ENCODE measurements around the gene BFSP1.

BFSP1 gene

DNA sequence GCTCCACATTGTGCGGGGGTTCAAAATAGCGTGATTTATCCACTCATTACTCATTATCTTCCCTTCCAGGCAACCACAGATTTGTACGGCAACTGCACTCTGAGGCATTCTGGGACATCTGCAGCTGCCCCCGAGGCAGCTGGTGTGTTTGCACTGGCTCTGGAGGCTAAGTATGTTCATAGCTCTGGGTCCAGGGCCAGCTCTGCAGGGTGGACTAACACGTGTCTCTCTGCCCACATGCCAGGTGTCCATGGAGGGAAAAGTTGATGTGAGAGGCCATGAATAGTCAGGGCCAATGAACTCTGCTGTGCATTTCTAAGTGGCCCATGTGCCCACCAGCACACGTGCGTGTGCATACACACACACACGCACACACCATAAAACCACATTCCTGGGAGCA, 74.9 kb downstream of the BFSP1 start:
- no peak overlapping the region for H3K4me3 ChIP-seq (ENCODE audit: low read length)
- H3K9ac ChIP-seq (ENCODE audit: low read depth, low read length): no peak overlapping the region
- H3K9me3 ChIP-seq (replicated peaks; ENCODE audit: low read length): no peaks in the 10 kb centered on the region
- no peak overlapping the region for H3K4me2 ChIP-seq (ENCODE audit: low read length)
- H3K27me3 ChIP-seq (ENCODE audit: control insufficient read depth, insufficient read depth, low read length): peaks cover 25% of the 10 kb centered on the region
- no peaks in the 10 kb centered on the region for H3K36me3 ChIP-seq (ENCODE audit: insufficient read depth, low read length)
- H3K4me1 ChIP-seq (ENCODE audit: control insufficient read depth, insufficient read depth, low read length): no peaks in the 10 kb centered on the region

DNA sequence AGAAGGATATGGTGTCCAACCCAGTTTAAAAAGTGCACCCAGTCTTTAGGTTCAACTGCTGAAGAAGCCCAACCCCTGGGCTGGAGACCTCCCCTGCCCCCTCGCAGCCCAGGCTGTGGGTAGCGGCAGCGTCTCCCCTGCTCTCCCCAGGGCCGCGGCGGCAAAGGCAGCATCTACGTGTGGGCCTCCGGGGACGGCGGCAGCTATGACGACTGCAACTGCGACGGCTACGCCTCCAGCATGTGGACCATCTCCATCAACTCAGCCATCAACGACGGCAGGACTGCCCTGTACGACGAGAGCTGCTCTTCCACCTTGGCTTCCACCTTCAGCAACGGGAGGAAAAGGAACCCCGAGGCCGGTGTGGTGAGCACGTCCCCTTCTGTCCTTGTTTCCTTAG, 77.6 kb downstream of the BFSP1 start:
- Histone ChIP-seq H3K27me3 (ENCODE audit: control insufficient read depth, insufficient read depth, low read length) (peaks cover 31% of the 10 kb centered on the region), H3K9me3 (replicated peaks; ENCODE audit: low read length) (no peaks in the 10 kb centered on the region), H3K9ac (ENCODE audit: low read depth, low read length) (no peak overlapping the region), H3K36me3 (ENCODE audit: insufficient read depth, low read length) (no peaks in the 10 kb centered on the region), H3K4me1 (ENCODE audit: control insufficient read depth, insufficient read depth, low read length) (no peaks in the 10 kb centered on the region), H3K4me2 (ENCODE audit: low read length) (no peak overlapping the region), H3K4me3 (ENCODE audit: low read length) (no peak overlapping the region)

DNA sequence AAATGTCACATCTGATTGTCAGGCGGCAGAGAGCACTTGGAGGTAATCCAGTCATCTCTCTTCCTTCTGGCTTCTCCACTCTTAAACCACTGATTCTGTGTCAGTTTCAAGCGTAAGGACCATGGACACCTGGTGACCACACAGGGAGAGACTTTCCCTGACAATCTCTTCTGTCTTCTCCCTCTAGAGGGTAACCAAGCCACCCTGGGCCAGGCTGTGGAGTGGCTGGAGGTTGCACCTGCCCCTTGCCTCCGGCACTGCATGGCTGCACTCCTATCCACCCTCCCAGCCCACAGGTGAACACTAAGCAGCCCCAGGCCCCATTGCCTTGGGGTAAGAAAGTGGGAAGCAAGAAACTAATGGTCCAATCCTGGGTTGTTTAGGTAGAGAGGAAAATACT, 78.7 kb downstream of the BFSP1 start:
- Histone ChIP-seq H3K36me3 (ENCODE audit: insufficient read depth, low read length) (no peaks in the 10 kb centered on the region), H3K4me2 (ENCODE audit: low read length) (no peak overlapping the region), H3K4me3 (ENCODE audit: low read length) (no peak overlapping the region), H3K4me1 (ENCODE audit: control insufficient read depth, insufficient read depth, low read length) (no peaks in the 10 kb centered on the region), H3K9ac (ENCODE audit: low read depth, low read length) (no peak overlapping the region), H3K27me3 (ENCODE audit: control insufficient read depth, insufficient read depth, low read length) (peaks cover 31% of the 10 kb centered on the region), H3K9me3 (replicated peaks; ENCODE audit: low read length) (no peaks in the 10 kb centered on the region)

DNA sequence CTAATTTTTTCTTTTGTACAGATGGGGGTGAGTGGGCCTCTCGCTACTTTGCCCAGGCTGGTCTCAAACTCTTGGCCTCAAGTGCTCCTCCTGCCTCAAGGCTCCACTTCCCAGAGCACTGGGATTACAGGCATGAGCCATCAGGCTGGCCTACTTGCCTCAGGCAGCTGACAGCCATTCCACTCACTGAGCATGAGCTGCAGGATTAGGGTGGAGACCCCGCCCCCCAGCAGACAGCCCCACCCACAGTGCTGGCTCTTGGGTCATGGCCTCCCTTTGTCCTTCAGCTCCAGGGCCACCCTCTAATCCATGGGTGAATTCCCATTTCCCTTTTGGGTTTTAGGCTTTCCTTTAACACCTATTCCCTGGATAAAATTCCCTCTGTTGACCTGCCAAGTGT, 82.1 kb downstream of the BFSP1 start:
- H3K27me3 ChIP-seq (ENCODE audit: control insufficient read depth, insufficient read depth, low read length): peaks cover 44% of the 10 kb centered on the region
- no peaks in the 10 kb centered on the region for H3K36me3 ChIP-seq (ENCODE audit: insufficient read depth, low read length)
- H3K9ac ChIP-seq (ENCODE audit: low read depth, low read length): no peak overlapping the region
- H3K9me3 ChIP-seq (replicated peaks; ENCODE audit: low read length): no peaks in the 10 kb centered on the region
- H3K4me1 ChIP-seq (ENCODE audit: control insufficient read depth, insufficient read depth, low read length): no peaks in the 10 kb centered on the region
- H3K4me2 ChIP-seq (ENCODE audit: low read length): no peak overlapping the region
- H3K4me3 ChIP-seq (ENCODE audit: low read length): no peak overlapping the region

DNA sequence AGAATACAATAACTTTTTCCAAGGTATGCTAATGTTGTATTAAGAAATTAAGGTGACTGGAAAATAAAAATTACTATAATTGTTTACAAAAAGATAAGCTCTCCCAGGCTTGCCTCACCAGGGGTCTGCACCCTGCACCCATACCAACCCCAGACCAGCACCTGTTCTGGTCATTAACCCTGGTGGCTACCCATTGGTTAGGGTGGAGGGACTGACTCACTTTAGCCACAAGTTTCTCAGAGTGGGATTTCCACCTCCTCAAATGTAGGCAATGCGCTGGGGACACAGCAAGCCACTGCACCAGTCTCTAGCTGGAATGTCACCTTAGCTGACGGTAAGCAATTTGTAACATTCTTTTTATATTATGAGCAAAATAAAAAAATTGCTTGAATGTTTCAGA, 83.1 kb downstream of the BFSP1 start:
- Histone ChIP-seq H3K9me3 (replicated peaks; ENCODE audit: low read length) (no peaks in the 10 kb centered on the region), H3K36me3 (ENCODE audit: insufficient read depth, low read length) (no peaks in the 10 kb centered on the region), H3K4me2 (ENCODE audit: low read length) (no peak overlapping the region), H3K27me3 (ENCODE audit: control insufficient read depth, insufficient read depth, low read length) (peaks cover 48% of the 10 kb centered on the region), H3K9ac (ENCODE audit: low read depth, low read length) (no peak overlapping the region), H3K4me3 (ENCODE audit: low read length) (no peak overlapping the region), H3K4me1 (ENCODE audit: control insufficient read depth, insufficient read depth, low read length) (no peaks in the 10 kb centered on the region)

DNA sequence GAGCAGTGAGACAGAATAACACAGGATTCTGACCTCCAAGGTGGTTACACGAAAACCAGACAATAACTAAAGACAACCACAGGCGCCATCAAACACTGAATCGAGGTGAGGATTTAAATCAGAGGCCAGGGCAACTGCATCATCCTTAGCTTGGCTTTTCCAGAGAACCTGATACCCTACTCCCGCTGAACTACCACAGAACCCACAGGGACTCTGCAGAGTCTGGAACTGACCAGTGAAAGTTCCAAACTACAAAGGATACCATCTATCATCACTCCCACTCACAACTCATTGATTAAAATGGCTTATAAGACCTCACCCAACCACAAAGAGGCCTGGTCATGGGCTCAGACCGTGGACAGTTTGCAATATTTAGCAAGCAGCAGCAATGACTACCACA, 85.0 kb downstream of the BFSP1 start:
- Histone ChIP-seq H3K9ac (ENCODE audit: low read depth, low read length) (no peak overlapping the region), H3K4me3 (ENCODE audit: low read length) (no peak overlapping the region), H3K36me3 (ENCODE audit: insufficient read depth, low read length) (no peaks in the 10 kb centered on the region), H3K4me1 (ENCODE audit: control insufficient read depth, insufficient read depth, low read length) (no peaks in the 10 kb centered on the region), H3K9me3 (replicated peaks; ENCODE audit: low read length) (no peaks in the 10 kb centered on the region), H3K4me2 (ENCODE audit: low read length) (no peak overlapping the region), H3K27me3 (ENCODE audit: control insufficient read depth, insufficient read depth, low read length) (peaks cover 47% of the 10 kb centered on the region)

DNA sequence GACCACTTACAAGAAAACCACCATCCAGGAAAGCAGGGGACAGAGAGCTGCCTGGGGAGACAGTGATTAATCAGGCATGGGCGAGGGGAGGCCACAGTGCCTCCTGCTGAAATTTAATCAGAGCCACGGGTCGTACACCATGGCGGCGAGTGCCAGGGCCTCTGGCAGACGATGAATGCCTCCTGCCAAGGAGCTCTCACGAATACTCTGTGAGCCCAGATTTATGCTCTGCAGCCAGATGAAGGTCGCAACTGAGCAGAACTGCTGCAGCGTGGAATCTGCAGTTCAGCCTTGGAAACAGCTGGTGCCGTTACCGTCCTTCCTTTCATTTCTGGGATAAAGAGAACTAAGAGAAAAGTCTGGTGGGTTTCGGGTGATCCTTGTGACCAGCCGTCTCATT, 85.6 kb downstream of the BFSP1 start:
- Histone ChIP-seq H3K9ac (ENCODE audit: low read depth, low read length) (no peak overlapping the region), H3K9me3 (replicated peaks; ENCODE audit: low read length) (no peaks in the 10 kb centered on the region), H3K27me3 (ENCODE audit: control insufficient read depth, insufficient read depth, low read length) (peaks cover 42% of the 10 kb centered on the region), H3K4me2 (ENCODE audit: low read length) (no peak overlapping the region), H3K4me3 (ENCODE audit: low read length) (no peak overlapping the region), H3K36me3 (ENCODE audit: insufficient read depth, low read length) (no peaks in the 10 kb centered on the region), H3K4me1 (ENCODE audit: control insufficient read depth, insufficient read depth, low read length) (no peaks in the 10 kb centered on the region)

DNA sequence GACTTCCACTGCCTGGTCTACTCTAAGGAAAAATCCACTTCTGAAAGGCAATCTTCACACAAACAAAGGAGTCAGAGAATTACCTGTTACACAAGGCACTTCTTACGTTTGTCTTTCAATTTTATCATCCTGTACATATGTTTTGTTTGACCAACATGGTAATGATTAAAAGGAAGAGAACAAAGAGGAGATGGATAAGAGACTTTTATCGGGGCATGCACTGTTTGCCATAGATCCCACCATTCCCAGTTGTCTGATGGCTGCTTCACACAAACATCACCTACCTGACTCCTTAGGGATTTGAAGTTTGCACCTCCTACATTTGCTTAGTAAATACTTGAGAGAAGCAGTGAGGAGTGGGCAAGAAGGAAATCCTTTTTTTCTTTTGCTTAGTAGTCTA, 87.1 kb downstream of the BFSP1 start:
- H3K4me1 ChIP-seq (ENCODE audit: control insufficient read depth, insufficient read depth, low read length): no peaks in the 10 kb centered on the region
- no peak overlapping the region for H3K4me2 ChIP-seq (ENCODE audit: low read length)
- no peak overlapping the region for H3K9ac ChIP-seq (ENCODE audit: low read depth, low read length)
- H3K4me3 ChIP-seq (ENCODE audit: low read length): no peak overlapping the region
- peaks cover 50% of the 10 kb centered on the region for H3K27me3 ChIP-seq (ENCODE audit: control insufficient read depth, insufficient read depth, low read length)
- no peaks in the 10 kb centered on the region for H3K9me3 ChIP-seq (replicated peaks; ENCODE audit: low read length)
- H3K36me3 ChIP-seq (ENCODE audit: insufficient read depth, low read length): no peaks in the 10 kb centered on the region

All from skeletal muscle satellite cell (primary cell).